Fibroblast of pulmonary artery (primary cell): ENCODE measurements around the gene TXNDC5.

Experiments used
- DNase-seq: peaks from one replicate; pipeline ENCODE4 v3.0.0-alpha.2; 2010; ENCODE audit warnings: low read depth
- H3K4me3 ChIP-seq: replicated peaks from 2 replicates; pipeline ENCODE4 v1.5.1; 2011; ENCODE audit warnings: low read depth, mild to moderate bottlenecking, control low read depth, low read length, moderate library complexity
- TF ChIP-seq, protein P1 (sequence below): IDR thresholded peaks from 2 replicates; pipeline ENCODE4 v1.5.1; 2011; ENCODE audit warnings: mild to moderate bottlenecking, control low read depth, low read length, inconsistent platforms; ENCODE audit errors: missing control alignments

TXNDC5 gene

GRCh38 chr6:7910654-7911344 is at the start of gene TXNDC5:
Gene TXNDC5 (minus strand): TSS chr6:7910788. CDS start chr6:7910776, 12 bp downstream.
- TF ChIP-seq, protein P1, sequence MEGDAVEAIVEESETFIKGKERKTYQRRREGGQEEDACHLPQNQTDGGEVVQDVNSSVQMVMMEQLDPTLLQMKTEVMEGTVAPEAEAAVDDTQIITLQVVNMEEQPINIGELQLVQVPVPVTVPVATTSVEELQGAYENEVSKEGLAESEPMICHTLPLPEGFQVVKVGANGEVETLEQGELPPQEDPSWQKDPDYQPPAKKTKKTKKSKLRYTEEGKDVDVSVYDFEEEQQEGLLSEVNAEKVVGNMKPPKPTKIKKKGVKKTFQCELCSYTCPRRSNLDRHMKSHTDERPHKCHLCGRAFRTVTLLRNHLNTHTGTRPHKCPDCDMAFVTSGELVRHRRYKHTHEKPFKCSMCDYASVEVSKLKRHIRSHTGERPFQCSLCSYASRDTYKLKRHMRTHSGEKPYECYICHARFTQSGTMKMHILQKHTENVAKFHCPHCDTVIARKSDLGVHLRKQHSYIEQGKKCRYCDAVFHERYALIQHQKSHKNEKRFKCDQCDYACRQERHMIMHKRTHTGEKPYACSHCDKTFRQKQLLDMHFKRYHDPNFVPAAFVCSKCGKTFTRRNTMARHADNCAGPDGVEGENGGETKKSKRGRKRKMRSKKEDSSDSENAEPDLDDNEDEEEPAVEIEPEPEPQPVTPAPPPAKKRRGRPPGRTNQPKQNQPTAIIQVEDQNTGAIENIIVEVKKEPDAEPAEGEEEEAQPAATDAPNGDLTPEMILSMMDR: no peak
- peak within 1 kb of the TSS; percentile 81 for H3K4me3 ChIP-seq
- DNase-seq: peak; percentile 69

- H3K4me3 ChIP-seq: no peak overlapping the region
- TF ChIP-seq, protein P1: no peak
- no peak for DNase-seq
Measured at GRCh38 chr6:7960141-7960540, 49.6 kb upstream of the TXNDC5 start.

GRCh38 chr6:7959453-7959852 is 48.9 kb upstream of the TXNDC5 start:
- TF ChIP-seq, protein P1: no peak
- no peak for DNase-seq
- no peak overlapping the region for H3K4me3 ChIP-seq

- DNase-seq: no peak
- TF ChIP-seq, protein P1: no peak
- no peak overlapping the region for H3K4me3 ChIP-seq
Measured at GRCh38 chr6:7958464-7958863, 47.9 kb upstream of the TXNDC5 start.

- DNase-seq: no peak
- TF ChIP-seq, protein P1: no peak
- H3K4me3 ChIP-seq: no peak overlapping the region
Measured at GRCh38 chr6:7956257-7956656, 45.7 kb upstream of the TXNDC5 start.

DNA sequence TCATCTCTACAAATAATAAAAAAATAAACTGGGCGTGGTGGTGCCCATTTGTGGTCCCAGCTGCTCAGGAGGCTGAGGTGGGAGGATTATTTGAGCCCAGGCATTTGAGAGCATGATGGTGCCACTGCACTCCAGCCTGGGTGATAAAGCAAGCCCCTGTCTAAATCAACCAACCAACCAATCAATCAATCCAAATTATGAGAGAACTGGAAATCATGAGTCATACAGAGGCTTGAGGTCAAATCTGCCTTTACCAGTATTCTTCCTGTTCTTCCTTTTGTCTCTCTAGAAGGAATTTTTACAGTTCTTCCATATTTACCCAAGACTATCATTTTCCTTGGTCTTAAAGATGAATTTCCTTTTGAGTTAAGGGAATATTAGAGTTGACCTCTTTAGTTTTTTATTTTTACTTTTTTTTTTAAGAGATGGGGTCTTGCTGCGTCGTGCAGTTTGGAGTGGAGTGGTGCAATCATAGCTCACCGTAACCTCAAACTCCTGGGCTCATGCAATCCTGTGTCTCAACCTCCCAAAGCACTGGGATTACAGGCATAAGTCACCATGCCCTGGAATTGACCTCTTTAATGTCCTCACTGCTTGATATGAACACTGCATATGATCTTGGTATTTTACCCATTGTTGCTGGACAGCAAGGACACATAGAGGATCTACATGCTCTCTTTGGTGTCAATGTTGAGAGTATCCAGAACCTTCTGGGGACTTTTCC is 44.1 kb upstream of the TXNDC5 start:
- H3K4me3 ChIP-seq: no peak overlapping the region
- DNase-seq: peak; percentile 13
- TF ChIP-seq, protein P1: no peak
